OCI-LY3 (cell line): Measurements from ENCODE around the gene CDC14B.

ENCODE experiments used
- EZH2phosphoT487 ChIP-seq: fragments of 200-600 bp; shearing (Covaris generic); IDR thresholded peaks from 2 replicates; pipeline ENCODE4 v1.6.1; 2018; ENCODE audit warnings: antibody characterized with exemption, mixed run types, low read depth
- TF ChIP-seq, protein P1 (sequence below): fragments of 200-600, 300-600 bp; sonication (generic); IDR thresholded peaks from 2 replicates; pipeline ENCODE4 v1.5.1; 2014; ENCODE audit warnings: antibody characterized with exemption, low read length, low read depth

DNA sequence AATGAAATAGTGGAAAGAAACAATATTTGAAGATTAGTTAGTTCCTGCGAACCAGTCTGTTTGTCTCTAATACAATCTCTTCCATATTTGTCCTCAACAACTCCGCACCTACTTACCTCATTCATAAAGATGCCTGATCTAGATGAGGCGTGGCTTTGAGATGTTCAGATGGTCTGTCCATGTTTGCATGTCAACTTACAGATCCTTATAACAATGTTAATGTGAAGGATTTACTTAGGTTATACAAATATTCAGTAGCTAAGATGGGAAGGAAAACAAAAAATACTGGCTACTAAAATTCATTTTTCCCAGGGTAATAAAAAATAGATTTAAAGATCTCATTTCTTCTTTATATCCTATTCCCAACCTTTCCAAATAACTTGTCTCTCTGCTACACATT is 8.3 kb downstream of the CDC14B start:
- TF ChIP-seq, protein P1, sequence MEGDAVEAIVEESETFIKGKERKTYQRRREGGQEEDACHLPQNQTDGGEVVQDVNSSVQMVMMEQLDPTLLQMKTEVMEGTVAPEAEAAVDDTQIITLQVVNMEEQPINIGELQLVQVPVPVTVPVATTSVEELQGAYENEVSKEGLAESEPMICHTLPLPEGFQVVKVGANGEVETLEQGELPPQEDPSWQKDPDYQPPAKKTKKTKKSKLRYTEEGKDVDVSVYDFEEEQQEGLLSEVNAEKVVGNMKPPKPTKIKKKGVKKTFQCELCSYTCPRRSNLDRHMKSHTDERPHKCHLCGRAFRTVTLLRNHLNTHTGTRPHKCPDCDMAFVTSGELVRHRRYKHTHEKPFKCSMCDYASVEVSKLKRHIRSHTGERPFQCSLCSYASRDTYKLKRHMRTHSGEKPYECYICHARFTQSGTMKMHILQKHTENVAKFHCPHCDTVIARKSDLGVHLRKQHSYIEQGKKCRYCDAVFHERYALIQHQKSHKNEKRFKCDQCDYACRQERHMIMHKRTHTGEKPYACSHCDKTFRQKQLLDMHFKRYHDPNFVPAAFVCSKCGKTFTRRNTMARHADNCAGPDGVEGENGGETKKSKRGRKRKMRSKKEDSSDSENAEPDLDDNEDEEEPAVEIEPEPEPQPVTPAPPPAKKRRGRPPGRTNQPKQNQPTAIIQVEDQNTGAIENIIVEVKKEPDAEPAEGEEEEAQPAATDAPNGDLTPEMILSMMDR: no peak
- TF ChIP-seq EZH2phosphoT487: no peak
